GM13976 (cell line): ENCODE results near the gene TTC21A.
A peak's percentile ranks its signal among the peaks of the same experiment; 100 is the strongest.

ENCODE experiments used
- DNase-seq: peaks from one replicate; pipeline ENCODE4 v3.0.0; 2012; ENCODE audit warnings: low spot score
- in situ Hi-C: fragments of 300-500 bp; cut with MboI; formaldehyde crosslinking; loops from one replicate; pipeline ENCODE4 v1.12.0; 2022; ENCODE audit warnings: low sequenced_read_pairs, mixed read lengths, inconsistent platforms; ENCODE audit not compliant: unreplicated experiment
- TF ChIP-seq, protein P1 (sequence below): IDR thresholded peaks from 2 replicates; pipeline ENCODE4 v1.5.1; 2012; ENCODE audit warnings: borderline replicate concordance, mild to moderate bottlenecking; ENCODE audit not compliant: insufficient read depth; ENCODE audit errors: extremely low read depth, missing control alignments, control extremely low read depth

The TTC21A gene

DNA sequence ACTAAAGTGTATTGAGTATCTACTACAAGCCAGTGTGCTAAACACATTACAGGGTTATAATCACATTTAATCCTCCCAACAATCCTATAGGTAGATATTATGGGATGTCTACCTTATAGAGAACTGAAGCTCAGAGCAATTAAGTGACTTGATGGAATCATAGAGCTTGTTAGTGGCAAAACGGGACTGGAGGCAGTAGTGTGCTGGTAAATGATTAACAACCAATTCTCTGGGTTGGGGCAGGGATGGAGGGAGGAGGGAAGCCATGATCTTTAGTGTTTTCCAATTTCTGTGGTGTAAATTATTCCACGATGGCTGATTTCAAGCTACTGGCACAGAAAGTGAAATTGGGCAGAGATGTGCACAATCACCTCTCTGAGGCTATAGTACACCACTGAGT lies 64.4 kb downstream of the TTC21A start:
- in situ Hi-C loops = no loop called here
- no peak for DNase-seq
- TF ChIP-seq, protein P1, sequence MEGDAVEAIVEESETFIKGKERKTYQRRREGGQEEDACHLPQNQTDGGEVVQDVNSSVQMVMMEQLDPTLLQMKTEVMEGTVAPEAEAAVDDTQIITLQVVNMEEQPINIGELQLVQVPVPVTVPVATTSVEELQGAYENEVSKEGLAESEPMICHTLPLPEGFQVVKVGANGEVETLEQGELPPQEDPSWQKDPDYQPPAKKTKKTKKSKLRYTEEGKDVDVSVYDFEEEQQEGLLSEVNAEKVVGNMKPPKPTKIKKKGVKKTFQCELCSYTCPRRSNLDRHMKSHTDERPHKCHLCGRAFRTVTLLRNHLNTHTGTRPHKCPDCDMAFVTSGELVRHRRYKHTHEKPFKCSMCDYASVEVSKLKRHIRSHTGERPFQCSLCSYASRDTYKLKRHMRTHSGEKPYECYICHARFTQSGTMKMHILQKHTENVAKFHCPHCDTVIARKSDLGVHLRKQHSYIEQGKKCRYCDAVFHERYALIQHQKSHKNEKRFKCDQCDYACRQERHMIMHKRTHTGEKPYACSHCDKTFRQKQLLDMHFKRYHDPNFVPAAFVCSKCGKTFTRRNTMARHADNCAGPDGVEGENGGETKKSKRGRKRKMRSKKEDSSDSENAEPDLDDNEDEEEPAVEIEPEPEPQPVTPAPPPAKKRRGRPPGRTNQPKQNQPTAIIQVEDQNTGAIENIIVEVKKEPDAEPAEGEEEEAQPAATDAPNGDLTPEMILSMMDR = no peak

DNA sequence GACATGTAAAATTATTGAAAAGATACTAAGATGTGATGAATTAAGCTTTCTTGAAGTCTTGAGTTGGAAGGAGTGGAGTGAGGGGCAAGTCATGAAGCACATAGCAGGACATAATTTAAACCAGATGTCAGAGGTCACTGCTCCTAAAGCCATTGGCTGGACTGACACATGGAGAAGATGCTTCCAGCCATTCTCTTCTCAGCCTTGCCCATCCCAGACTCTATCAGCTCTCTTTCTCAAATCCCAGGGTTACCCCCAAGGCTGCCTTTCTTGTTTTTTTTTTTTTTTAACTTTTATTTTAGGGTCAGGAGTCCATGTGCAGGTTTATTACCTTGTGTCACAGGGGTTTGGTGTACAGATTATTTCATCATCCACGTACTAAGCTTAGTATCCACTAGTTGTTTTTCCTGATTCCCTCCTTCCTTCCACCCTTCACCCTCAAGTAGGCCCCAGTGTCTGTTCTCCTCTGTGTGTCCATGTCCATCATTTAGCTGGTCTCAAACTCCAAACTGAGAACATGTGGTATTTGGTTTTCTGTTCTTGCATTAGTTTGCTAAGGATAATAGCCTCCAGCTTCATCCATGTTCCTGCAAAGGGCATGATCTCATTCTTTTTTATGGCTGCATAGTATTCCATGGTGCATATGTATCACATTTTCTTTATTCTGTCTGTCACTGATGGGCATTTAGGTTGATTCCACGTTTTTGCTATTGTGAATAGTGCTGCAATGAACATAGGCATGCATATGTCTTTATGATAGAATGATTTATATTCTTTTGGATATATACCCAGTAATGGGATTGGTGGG lies 66.0 kb downstream of the TTC21A start:
- in situ Hi-C loops = no loop called here
- DNase-seq = no peak
- TF ChIP-seq, protein P1 = no peak

DNA sequence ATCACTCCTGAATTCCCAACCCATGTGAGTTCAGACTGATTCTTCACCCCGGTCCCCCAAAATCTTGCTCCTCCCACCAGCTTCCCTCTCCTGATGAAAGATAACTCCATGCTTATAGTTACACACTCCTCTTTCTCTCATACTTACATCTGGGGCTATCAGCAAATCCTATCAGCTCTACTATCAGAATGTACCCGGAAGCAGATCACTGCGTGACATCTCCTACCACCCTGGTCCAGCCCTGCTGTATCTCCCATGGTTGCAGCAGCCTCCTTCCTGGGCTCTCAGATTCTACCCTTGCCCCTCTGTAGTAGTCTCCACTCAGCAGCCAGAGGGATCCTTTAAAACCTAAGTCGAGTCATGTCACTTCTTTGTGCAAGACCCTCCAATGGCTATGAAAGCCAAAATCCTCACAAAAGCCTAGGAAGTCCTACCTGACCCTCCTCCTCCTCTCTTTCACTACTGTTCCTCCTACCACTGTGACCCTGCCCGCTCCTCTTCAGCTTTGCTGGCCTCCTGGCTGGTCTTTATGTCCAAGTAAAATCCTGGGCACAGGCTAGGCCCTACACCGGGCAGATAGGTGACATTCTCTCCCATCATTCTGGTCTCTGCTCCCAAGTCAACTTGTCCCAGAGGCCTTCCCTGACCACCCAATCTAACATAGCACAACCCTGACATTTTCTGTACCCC lies 68.7 kb downstream of the TTC21A start:
- in situ Hi-C loops = no loop called here
- TF ChIP-seq, protein P1 = no peak

DNA sequence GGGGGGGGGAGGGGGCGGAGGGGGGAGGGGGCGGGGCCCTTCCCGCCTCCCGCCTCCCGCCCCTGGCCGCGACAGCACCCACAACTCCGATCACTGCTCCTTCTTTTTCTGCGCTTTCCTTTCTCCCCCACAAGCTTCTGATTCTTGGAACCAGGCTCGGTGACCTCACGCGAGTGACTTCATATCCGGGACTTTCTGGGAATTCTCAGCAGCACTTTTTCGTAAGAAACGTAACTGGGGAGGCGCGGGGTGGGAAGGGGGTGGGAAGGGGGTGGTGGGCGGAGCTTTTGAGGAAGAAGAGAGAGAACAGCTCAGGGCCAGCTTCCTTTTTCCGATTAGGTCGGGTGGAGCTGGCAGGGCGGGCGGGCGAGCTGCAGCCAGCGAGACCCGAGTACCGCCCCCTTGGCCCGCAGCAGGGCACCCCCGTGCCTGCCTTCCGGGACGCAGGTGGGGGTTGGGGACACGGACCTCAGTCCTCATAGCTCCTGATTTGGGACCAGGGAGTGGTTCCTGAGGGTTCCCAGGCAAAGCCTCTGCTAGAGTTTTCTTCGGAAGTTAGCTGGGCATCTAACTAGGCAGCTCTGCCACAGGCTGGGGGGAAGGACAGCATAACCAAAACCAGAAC lies 70.3 kb downstream of the TTC21A start:
- TF ChIP-seq, protein P1 = no peak
- peak; percentile 78 for DNase-seq
- in situ Hi-C loops = no loop called here

More for the DNA sequence above, 68.7 kb downstream of the TTC21A start:
- DNase-seq = no peak

DNA sequence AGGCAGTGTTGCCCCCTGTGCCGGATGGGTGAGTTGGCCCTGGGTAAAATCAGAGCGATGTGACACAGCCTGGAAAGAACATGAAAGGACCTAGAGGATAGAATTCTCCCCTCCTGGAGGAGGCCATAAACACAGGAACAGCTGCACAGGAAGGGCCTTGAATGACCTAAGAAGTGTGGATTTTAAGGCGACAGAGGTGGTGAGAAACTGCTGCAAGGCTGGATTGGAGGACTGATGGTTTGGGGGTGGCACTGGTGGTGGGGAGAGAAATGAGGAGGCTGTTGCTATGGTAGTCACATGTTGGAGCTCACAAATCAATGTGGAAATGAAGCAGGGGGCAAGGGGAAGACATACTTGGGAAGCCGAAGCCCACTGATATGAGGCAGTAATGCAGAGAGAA lies 71.1 kb downstream of the TTC21A start:
- no peak for DNase-seq
- in situ Hi-C loops = no loop called here
- TF ChIP-seq, protein P1 = no peak

DNA sequence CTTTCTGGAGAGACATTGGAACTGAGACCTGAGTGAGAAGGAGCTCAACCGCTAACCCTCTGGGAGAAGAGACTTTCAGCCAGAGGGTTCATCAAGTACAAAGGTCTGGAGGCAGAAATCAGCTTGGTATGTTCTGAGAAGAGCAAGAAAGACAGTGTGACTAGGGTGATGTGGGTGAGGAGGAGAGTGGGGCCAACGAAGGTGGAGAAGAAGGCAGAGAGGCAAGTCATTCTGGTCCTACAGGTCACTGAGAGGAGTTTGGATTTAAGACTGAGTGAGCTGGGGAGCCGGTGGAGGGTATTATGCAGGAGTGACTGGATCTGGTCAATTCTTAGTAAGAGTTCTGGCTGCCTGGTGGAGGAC lies 72.7 kb downstream of the TTC21A start:
- DNase-seq = no peak
- in situ Hi-C loops = loop anchor here (10.0 kb wide), 1 partner anchor 85 kb away; no protein-coding TSS in a partner anchor
- TF ChIP-seq, protein P1 = no peak
